Measurements from ENCODE around the gene APOBEC3G.

DNA sequence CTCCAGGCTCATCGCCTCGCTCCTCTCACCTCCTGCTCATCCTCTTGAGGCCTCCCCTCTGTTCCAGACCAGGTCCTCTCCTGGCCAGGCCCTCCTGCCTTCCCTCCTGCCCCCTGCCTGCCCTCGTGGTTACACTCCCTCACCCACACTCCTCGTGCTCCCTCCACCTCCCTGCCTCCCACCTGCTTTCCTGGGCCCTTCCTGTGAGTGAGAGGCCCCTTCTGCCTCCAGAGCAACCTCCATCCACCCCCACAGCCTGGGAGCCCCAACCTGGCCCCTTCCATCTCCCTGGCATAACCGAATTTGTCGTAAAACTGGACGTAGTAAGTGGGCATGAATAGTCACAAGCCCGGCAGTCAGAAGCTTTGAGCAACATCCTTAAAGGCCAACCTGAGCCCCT, 4.5 kb downstream of the APOBEC3G start:
- TF ChIP-seq FOS (IDR thresholded peaks at IDR 0.05; ENCODE audit: low read depth, low read length) (no peak), POLR2A (IDR thresholded peaks at IDR 0.05; ENCODE audit: low read depth, low read length) (no peak)
- TF ChIP-seq, protein P1, sequence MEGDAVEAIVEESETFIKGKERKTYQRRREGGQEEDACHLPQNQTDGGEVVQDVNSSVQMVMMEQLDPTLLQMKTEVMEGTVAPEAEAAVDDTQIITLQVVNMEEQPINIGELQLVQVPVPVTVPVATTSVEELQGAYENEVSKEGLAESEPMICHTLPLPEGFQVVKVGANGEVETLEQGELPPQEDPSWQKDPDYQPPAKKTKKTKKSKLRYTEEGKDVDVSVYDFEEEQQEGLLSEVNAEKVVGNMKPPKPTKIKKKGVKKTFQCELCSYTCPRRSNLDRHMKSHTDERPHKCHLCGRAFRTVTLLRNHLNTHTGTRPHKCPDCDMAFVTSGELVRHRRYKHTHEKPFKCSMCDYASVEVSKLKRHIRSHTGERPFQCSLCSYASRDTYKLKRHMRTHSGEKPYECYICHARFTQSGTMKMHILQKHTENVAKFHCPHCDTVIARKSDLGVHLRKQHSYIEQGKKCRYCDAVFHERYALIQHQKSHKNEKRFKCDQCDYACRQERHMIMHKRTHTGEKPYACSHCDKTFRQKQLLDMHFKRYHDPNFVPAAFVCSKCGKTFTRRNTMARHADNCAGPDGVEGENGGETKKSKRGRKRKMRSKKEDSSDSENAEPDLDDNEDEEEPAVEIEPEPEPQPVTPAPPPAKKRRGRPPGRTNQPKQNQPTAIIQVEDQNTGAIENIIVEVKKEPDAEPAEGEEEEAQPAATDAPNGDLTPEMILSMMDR (conservative IDR thresholded peaks at IDR 0.05; ENCODE audit: low read depth, low read length): no peak
